Pericardium fibroblast (primary cell): ENCODE results near the gene WSB1. TPM values are rescaled to one million over a fixed set of nuclear protein-coding genes. Genes with fewer than 3 reads are reported as not detected.

Source experiments
- total RNA-seq: library from RNA; depleted of rRNA; stranded (reverse); fragments of >200 nt; gene quantifications from 2 replicates; pipeline ENCODE4 v1.2.3, GENCODE V29; 2015

WSB1 gene, protein sequence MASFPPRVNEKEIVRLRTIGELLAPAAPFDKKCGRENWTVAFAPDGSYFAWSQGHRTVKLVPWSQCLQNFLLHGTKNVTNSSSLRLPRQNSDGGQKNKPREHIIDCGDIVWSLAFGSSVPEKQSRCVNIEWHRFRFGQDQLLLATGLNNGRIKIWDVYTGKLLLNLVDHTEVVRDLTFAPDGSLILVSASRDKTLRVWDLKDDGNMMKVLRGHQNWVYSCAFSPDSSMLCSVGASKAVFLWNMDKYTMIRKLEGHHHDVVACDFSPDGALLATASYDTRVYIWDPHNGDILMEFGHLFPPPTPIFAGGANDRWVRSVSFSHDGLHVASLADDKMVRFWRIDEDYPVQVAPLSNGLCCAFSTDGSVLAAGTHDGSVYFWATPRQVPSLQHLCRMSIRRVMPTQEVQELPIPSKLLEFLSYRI
- 71.2 and 83.4 TPM in 2 replicates for total RNA-seq

DNA sequence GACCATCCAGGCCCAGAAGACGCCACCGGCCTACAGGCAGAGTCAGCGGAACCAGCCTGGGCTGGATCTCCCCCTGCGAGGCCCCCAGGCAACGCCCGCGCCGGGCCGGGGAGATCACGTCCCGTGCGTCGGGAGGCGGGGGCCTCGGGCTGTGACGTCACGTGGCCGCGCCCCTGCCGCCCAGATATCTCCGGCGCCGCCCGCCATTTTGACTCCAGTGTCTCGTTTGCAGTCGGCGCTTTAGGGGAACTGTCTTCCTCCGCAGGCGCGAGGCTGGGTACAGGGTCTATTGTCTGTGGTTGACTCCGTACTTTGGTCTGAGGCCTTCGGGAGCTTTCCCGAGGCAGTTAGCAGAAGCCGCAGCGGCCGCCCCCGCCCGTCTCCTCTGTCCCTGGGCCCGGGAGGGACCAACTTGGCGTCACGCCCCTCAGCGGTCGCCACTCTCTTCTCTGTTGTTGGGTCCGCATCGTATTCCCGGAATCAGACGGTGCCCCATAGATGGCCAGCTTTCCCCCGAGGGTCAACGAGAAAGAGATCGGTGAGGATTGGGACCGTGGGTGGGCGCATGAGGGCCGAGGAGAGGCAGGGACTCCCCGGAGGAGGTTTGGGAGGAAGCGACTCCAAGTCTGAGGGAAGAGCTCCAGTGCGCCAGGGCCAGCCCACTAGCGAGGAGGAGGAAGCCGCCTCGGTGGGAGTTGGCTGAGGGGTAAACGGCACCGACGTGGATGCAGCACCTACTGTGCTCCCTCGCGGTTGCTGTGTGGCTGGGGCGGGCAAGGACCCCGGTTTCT, at the start of gene WSB1:
WSB1 (plus strand) TSS at position 217 of the 791 bp plus-strand sequence; CDS start at position 499, 282 bp downstream.

Other genes starting within 250 kb of the WSB1 start
- 7.4 and 20.8 TPM in 2 replicates for gene KSR1, start 162.3 kb downstream of the WSB1 start, total RNA-seq